Kidney (tissue), 14 donors: ENCODE measurements around the gene EHBP1. TPM values are rescaled to one million over a fixed set of nuclear protein-coding genes. Genes with fewer than 3 reads are reported as not detected.

Experiments
- DNase-seq, 5 donors: peaks; one replicate each; pipeline ENCODE4 v3.0.0-alpha.2; 2013 to 2020
- FAIRE-seq: peaks from 2 replicates; lab custom pipeline; 2012; peaks lifted over from hg19 to GRCh38; lab: Jason Lieb, UNC
- H3K27ac ChIP-seq, 2 donors: one replicate each; pipeline ENCODE4 v1.7.0; 2013; ENCODE audit warnings: low read depth in 2 of 2, low read length in 2 of 2, inconsistent platforms in 1 of 2
- H3K27me3 ChIP-seq: one replicate; pipeline ENCODE4 v1.7.1; 2013; ENCODE audit warnings: low read length, inconsistent platforms; ENCODE audit not compliant: control insufficient read depth, insufficient read depth
- H3K36me3 ChIP-seq, 3 donors: one replicate each; pipeline versions ENCODE4 v1.7.0 to v1.7.1; 2013; ENCODE audit warnings: low read length in 3 of 3, control low read depth in 1 of 3, inconsistent platforms in 1 of 3; ENCODE audit not compliant: insufficient read depth in 3 of 3, control insufficient read depth in 2 of 3
- H3K4me1 ChIP-seq, 3 donors: one replicate each; pipeline versions ENCODE4 v1.7.0 to v1.7.1; 2013; ENCODE audit warnings: low read length in 3 of 3, inconsistent platforms in 1 of 3, low read depth in 1 of 3; ENCODE audit not compliant: control insufficient read depth in 2 of 3, insufficient read depth in 2 of 3
- H3K4me3 ChIP-seq, 3 donors: one replicate each; pipeline versions ENCODE4 v1.7.0 to v1.8.1; 2013; ENCODE audit warnings: low read length in 3 of 3, control low read depth in 1 of 3, inconsistent platforms in 1 of 3
- H3K9ac ChIP-seq, 3 donors: one replicate each; pipeline versions ENCODE4 v1.7.0 to v1.7.1; 2013; ENCODE audit warnings: low read length in 3 of 3, control low read depth in 1 of 3, inconsistent platforms in 1 of 3
- H3K9me3 ChIP-seq, 3 donors: one replicate each; pipeline versions ENCODE4 v1.7.0 to v1.7.1; 2013; ENCODE audit warnings: low read length in 3 of 3, control low read depth in 1 of 3, inconsistent platforms in 1 of 3; ENCODE audit not compliant: control insufficient read depth in 2 of 3, insufficient read depth in 1 of 3
- CTCF ChIP-seq: IDR thresholded peaks from 3 replicates; pipeline ENCODE4 v1.5.1; 2012; ENCODE audit warnings: mild to moderate bottlenecking, moderate library complexity, borderline replicate concordance; ENCODE audit not compliant: insufficient read depth; ENCODE audit errors: extremely low read depth
- intact Hi-C: fragments of 100-400 bp; cut with DNase I; formaldehyde crosslinking; loops from one replicate; pipeline ENCODE4 v1.11.1; 2022
- polyA plus RNA-seq: library from polyadenylated mRNA; stranded (reverse); fragments of 350-450 nt; fragmentation: Illumina TruSeq; extraction: RNeasy Lipid Tissue Mini Kit (QIAGEN cat#74804); gene quantifications from one replicate; pipeline ENCODE4 v1.2.3, GENCODE V29; 2014; ENCODE audit warnings: low read depth, low replicate concordance; ENCODE audit not compliant: insufficient read depth
- total RNA-seq: library from RNA; stranded (reverse); fragmentation: NEBNext Ultra II Directional; extraction: Animal tissue kit (Norgen Biotek cat#: 25700); gene quantifications from one replicate; pipeline ENCODE4 v1.2.1, GENCODE V29; 2021
- donor health status: control.
- donor health status: control.
- donor health status: control.
- donor health status: control.
- donor health status: control.
- donor health status: DM: yes; HTN: yes; CAD: no.
- donor health status: Normal renal cell carcinoma (clear cell type).

EHBP1 gene
- total and polyA plus RNA-seq, 2 donors from 2014 or later: 12.5 to 42.7 TPM

- H3K36me3 ChIP-seq: no peaks in the 10 kb centered on the region
- no peaks in the 10 kb centered on the region for H3K27me3 ChIP-seq
Measured at GRCh38 chr2:62897187-62897827, 191.8 kb downstream of the EHBP1 start.

GRCh38 chr2:62904344-62904743, 198.8 kb downstream of the EHBP1 start:
- TF ChIP-seq CTCF: no peak
- Histone ChIP-seq H3K4me3 (no peak overlapping the region), H3K9ac (no peak overlapping the region), H3K4me1 (no peaks in the 10 kb centered on the region), H3K36me3 (no peaks in the 10 kb centered on the region), H3K27ac (no peak overlapping the region), H3K27me3 (no peaks in the 10 kb centered on the region), H3K9me3 (no peaks in the 10 kb centered on the region)
- no peak for DNase-seq
- intact Hi-C loops: no loop called here
- FAIRE-seq: no peak

More at GRCh38 chr2:62897187-62897827, 191.8 kb downstream of the EHBP1 start:
- Histone ChIP-seq H3K9ac (no peak overlapping the region), H3K4me3 (no peak overlapping the region), H3K4me1 (no peaks in the 10 kb centered on the region), H3K9me3 (no peaks in the 10 kb centered on the region), H3K27ac (no peak overlapping the region)
- DNase-seq: no peak
- FAIRE-seq: no peak
- intact Hi-C loops: no loop called here
- no peak for TF ChIP-seq CTCF

- Histone ChIP-seq H3K9me3 (no peaks in the 10 kb centered on the region), H3K4me3 (no peak overlapping the region), H3K27ac (no peak overlapping the region), H3K4me1 (no peaks in the 10 kb centered on the region), H3K9ac (no peak overlapping the region), H3K36me3 (peaks cover 0 to 3% (median 0%) of the 10 kb centered on the region in 3 donors), H3K27me3 (no peaks in the 10 kb centered on the region)
- no peak for FAIRE-seq
- DNase-seq: no peak
- intact Hi-C loops: no loop called here
- no peak for TF ChIP-seq CTCF
Measured at GRCh38 chr2:62908145-62908544, 202.6 kb downstream of the EHBP1 start.
